Kidney glomerular epithelial cell (primary cell): Measurements from ENCODE around the gene ACO1.

ENCODE experiments used
- DNase-seq: peaks from one replicate; lab custom pipeline; 2025; lab: John Stamatoyannopoulos, UW

The ACO1 gene

DNA sequence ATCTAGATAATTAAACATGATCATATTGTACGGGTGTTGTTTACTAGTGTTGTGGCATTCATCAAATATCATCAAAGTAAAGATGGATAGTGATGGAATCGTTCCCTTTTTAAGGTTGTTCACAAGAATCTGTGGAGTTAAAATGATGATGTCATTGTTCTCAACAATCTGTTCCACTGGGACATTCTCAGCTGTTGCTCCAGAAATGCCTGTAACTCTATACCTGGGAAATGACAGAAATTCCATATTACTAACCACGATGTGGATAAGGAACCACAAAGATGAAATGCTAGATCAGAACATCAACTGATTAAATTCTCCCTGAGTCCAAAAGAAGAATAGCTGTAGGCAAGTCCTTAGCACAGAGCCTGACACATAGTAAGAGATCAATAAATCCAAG is 103.5 kb downstream of the ACO1 start:
- no peak for DNase-seq

DNA sequence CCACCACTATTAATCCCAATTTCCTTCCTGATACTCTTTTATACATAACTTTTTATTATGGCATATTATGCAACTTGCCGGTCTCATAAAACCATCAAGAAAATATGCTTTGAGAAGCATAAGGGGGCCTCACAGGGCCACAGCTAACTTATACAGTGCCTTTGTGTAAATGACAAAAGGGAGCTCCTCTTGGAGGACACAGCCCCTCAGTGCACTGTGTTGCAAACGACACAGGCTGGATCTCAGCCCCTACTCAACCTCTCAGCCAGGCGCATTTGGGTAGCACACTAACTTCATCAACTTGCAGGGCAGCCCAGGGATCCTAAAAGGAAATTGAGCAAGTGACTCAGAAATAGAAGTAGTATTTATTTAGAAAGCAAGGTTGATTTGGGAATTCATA is 106.2 kb downstream of the ACO1 start:
- DNase-seq, result no peak

- DNase-seq, result no peak
Measured at GRCh38 chr9:32497921-32498320, 113.5 kb downstream of the ACO1 start.

- peak; percentile 65 for DNase-seq
Measured at GRCh38 chr9:32500768-32501167, 116.3 kb downstream of the ACO1 start.

DNA sequence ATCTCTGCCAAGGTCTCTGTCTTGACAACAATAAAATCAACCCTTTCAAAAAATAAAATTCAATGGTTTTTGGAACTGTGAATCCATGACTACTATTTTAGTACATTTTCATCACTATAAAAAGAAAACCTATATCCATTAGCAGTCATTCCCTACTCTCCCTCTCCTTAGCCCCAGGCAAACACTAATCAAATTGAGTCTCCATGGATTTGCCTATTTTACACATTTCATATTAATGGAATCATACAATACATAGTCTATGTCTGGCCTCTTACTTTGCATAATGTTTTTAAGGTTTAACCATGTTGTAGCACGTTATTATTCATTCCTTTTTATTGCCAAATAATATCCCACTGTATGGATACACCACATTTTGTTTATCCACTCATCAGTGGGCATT is 117.4 kb downstream of the ACO1 start:
- DNase-seq, result no peak

DNA sequence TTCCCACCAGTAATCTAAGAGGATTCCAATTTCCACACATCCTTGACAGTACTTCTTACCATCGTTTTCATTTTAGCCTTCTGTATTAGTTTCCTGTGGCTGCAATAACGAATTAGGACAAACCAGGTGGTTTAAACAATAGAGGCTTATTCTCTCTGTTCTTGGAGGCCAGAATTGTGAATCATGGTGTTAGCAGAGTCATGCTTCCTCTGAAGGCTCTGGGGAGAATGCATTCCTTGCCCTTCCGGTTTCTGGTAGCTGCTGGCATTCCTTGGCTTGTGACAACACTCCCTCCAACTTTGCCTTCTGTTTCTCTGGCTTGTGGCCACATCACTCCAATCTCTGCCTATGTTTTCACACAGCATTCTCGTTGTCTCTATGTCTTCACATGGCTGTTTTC is 118.0 kb downstream of the ACO1 start:
- no peak for DNase-seq

DNA sequence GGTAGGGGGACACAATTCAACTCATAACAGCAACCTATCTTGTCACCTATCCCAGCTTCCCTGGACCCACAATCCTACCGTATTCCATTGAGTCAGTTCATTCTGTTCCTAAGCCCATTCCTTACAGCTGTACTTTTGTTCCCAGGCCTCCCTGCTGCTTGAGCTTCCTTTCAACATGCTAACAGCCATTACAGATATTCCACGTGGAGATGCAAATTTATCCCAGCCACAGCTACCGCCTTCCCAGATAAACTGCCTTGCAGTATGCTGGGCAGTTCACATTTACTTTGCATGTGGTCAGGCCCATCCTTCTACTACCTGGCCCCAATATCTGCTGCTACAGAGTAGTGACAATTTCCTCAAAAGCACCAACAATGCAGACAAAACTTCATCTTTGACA is 118.6 kb downstream of the ACO1 start:
- no peak for DNase-seq
